ENCODE results near the gene GARIN1A.
A peak's percentile ranks its signal among the peaks of the same experiment; 100 is the strongest.
"Not testable (repeated sequence)": the region's sequence is repeated elsewhere in the genome, so short reads cannot be mapped to it uniquely, and the experiment has no call there.

GARIN1A gene

DNA sequence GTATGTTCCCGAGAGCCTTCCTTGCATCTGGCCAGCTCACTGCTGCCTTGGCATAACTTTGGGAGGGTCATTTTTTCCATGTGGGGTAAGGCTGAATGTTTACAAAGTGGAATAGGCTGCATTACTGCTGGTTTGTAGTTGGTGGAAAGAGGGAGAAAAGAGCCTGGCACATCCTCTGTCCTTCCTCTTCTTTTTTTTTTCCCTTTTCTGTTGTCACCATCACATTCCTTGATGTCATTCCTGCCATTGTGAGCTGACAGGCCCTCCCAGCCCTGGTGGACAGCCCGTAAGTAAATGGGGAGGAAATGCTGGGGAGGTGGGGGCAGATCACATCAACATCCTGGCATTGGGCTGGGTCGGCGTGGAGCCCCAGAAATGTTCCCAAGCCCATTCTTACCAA lies at the start of gene GARIN1A:
Gene GARIN1A, plus strand, starts transcription at position 301 of the 400 bp plus-strand sequence. CDS start 106 bp downstream, outside the sequence.
- no peak for DNase-seq

GRCh38 chr7:128627124-128627523 lies 45.0 kb upstream of the GARIN1A start:
- not testable (repeated sequence) for DNase-seq

DNA sequence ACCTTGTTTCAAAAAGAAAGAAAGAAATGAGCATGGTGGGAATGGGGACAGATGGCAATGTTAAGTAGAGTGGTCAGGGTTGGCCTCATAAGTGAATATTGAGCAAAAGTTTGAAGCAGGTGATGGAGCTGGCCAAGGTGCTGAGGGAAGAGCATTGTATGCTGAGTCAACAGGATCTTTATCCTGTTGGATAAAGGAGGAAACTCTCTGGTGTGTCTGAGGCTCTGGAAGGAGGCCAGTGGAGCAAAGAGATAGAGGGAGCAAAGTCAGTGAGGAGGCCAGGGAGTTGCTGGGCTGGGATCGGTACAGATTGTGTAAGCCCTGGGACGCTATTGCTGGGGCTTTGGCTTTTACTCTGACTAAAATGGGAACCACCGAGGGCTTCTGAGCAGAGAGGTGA lies 38.2 kb upstream of the GARIN1A start:
- DNase-seq: not testable (repeated sequence)

DNA sequence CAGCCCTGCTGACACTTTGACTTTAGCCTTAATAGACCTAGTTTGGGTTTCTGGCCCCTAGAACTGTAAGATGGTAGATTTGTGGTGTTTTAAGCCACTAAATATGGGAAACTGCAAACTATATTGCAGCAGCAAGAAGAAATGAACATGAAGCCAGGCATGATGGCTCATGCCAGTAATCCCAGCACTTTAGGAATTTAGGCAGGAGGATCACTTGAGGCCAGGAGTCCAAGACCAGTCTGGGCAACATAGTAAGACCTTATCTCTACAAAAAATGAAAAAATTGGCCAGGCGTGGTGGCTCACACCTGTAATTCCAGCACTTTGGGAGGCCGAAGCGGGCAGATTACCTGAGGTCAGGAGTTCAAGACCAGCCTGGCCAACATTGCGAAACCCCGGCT lies 26.9 kb upstream of the GARIN1A start:
- not testable (repeated sequence) for DNase-seq

DNA sequence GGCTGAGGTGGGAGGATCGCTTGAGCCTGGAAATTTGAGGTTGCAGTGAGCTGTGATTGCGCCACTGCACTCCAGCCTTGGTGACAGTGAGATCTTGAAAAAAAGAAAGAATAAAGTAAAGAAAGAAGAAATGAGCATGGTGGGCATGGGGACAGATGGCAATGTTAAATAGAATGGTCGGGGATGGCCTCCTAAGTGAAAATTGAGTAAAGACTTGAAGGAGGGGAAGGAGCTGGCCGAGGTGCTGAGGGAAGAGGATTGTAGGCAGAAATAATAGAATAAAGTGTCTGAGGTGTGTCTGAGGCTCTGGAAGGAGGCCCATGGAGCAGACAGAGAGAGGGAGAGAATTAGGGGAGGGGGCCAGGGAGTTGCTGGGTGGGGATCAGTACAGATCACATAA lies 26.2 kb upstream of the GARIN1A start:
- DNase-seq: not testable (repeated sequence)

DNA sequence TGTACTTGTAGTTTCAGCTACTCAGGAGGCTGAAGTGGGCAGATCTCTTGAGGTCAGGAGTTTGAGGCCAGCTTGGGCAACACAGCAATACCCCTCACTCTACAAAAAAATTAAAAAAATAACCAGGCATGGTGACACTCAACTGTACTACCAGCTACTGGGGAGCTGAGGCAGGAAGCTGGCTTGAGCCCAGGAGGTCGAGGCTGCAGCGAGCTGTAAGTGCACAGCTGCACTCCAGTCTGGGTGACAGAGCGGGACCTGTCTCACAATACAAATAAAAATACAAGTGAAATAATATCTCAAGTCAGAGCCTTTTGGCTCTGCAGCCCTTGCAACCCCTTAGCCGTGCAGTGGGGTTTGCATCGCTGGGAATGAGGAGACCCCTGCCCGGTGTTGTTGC lies 25.2 kb upstream of the GARIN1A start:
- DNase-seq: not testable (repeated sequence)

DNA sequence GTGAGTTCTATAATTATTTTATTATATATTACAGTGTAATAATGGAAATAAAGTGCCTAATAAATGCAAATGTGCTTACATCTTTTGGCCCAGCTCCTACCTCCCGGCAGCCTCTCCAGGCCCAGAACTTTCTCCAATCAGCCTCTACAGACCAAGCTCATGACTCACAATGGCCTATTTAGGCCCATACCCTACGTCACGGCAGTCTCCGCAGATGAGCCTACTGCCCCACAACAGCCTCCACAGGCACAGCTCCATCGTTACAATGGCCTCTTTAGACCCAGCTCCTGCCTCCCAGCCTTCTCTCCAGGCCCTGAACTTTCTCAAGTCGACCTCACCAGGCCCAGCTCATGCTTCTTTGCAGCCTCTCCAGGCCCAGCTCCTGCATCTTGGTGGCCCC lies 21.0 kb upstream of the GARIN1A start:
- DNase-seq: not testable (repeated sequence)

GRCh38 chr7:128652606-128653005 lies 19.5 kb upstream of the GARIN1A start:
- DNase-seq: not testable (repeated sequence)

DNA sequence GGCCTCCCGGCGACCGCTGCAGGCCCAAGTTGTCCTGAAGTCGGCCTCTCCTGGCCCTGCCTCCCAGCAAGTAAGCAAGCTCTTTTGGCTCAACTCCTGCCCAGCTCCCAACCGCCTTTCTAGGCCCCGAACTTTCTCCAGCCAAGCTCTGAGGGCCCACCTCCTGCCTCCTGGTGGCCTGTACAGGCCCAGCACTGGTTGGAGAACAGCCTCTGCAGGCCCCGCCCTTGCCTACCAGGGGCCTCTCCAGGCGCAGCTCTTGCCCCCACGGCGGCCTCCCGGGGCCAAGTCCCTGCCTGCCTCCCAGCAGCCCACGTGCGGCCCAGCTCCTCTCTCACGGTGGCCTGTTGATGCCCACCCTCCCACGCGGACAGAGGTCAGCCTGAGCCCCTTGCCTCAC lies 18.9 kb upstream of the GARIN1A start:
- not testable (repeated sequence) for DNase-seq

DNA sequence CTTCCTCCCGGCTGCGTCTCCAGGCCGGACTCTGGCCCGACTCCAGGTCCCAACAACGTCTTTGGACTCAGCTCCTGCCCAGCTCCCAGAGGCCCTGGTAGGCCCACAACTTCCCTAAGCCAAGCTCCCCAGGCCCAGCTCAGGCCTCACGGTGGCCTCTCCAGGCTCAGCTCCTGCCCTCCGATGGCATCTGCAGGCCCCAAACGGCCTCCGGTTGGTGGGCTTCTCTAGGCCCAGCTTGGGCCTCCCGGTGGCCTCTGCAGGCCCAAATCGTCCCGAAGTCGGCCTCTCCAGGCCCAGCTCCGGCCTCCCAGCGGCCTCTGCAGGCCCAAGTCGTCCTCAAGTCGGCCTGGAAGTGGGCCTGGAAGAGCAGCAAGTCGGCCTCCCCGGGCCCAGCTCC lies 18.0 kb upstream of the GARIN1A start:
- DNase-seq: not testable (repeated sequence)

DNA sequence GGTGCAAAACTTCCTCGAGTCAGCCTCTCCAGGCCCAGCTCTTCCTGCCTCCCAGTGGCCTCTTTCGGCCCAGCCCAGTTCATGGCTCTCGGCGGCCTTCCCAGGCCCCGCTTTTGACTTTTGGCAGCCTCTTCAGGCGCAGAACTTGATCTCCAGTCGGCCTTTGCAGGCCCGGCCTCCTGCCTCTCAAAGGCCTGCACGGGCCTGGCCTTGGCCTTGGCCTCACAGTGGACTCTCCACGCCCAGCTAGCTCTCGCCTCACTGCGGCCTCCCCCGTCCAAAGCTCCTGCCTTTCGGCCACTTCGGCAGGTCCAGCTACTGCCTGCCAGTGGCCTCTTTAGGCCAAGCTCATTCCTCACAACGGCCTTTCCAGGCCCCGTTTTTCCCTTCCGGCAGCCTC lies 17.6 kb upstream of the GARIN1A start:
- DNase-seq: not testable (repeated sequence)

DNA sequence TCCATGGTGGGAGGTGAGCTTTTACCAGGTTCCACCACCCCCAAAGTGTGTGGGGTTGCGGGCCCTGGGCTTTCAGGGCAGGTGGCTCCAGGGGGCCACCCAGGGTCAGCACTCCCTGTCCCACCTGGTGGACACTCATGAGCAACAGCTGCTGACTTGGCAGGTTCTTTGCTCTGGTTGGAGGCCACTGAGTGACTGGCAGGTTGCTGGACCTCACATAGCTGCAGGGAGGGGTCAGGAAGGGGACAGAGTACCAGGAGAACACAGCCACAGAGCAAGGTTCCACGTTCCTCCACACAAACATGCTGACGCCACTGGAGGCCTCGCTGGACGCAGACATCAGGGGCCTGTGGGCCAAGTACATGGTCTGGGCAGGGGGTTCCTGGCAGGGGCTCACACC lies 13.7 kb upstream of the GARIN1A start:
- DNase-seq: not testable (repeated sequence)

GRCh38 chr7:128660596-128660995 lies 11.5 kb upstream of the GARIN1A start:
- DNase-seq: no peak

GRCh38 chr7:128661446-128661845 lies 10.6 kb upstream of the GARIN1A start:
- DNase-seq: no peak

- no peak for DNase-seq
Observed at GRCh38 chr7:128662091-128662490, 10.0 kb upstream of the GARIN1A start.

DNA sequence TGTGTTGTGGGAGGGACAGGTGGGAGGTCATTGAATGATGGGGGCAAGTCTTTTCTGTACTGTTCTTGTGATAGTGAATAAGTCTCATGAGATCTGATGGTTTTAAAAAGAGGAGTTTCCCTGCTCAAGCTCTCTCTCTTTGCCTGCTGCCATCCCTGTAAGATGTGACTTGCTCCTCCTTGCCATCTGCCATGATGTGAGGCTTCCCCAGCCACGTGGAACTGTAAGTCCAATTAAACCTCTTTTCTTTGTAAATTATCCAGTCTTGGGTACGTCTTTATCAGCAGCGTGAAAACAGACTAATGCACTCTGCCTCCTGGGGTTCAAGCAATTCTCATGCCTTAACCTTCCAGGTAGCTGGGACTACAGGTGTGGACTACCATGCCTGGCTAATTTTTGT lies 8.9 kb upstream of the GARIN1A start:
- not testable (repeated sequence) for DNase-seq

- DNase-seq: no peak
Observed at GRCh38 chr7:128665057-128665456, 7.0 kb upstream of the GARIN1A start.

GRCh38 chr7:128666200-128666599 lies 5.9 kb upstream of the GARIN1A start:
- peak; percentile 68 for DNase-seq

- DNase-seq: peak; percentile 43
Observed at GRCh38 chr7:128672927-128673517, 930 bp downstream of the GARIN1A start.

DNA sequence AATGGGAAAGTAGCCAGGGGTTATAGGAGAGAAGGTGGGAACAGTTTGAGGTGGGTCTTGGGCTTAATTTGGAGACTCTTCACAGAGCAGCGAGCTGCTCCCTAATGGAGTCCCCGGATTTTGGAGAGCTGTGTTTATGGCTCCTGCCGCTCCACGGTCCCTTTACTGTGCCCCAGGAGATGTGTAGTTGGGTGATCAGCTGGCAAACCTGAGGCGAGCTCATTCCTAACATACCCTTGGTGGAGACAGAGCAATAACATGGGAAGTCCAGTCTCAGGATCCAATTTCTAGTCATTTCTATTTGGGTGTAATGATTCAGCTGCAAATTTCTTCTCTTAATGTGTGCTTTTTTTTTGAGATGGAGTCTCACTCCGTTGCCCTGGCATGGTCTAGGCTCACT lies 1.5 kb downstream of the GARIN1A start:
- no peak for DNase-seq

GRCh38 chr7:128676665-128677064 lies 4.6 kb downstream of the GARIN1A start:
- DNase-seq: no peak

DNA sequence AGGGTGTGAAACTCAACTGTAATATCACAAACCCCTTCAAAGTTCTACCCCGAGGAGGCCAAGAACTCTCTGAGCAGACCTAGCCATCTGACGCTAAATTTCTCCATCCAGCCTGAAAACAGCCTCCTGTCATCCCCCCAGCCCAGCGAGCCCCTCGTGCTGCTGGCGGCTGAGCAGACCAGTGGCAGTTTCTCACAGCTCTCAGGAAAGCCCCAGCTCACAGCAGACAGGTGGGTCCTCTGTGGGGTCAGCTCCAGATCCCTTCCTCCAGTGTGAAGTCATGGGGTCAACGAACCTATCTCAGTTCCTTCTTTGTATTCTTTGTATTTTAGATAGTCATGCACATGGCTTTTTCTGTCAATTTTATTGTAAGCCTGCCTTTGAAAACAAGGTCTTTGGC lies 7.8 kb downstream of the GARIN1A start:
- DNase-seq: no peak

- no peak for DNase-seq
Observed at GRCh38 chr7:128681794-128682537, 9.9 kb downstream of the GARIN1A start.

GRCh38 chr7:128683270-128683669 lies 11.2 kb downstream of the GARIN1A start:
- DNase-seq: not testable (repeated sequence)

GRCh38 chr7:128683738-128684137 lies 11.6 kb downstream of the GARIN1A start:
- DNase-seq: not testable (repeated sequence)
